MM.1S (cell line): ENCODE measurements around the gene OR2AE1.

Source experiments
- EZH2 ChIP-seq: fragments of 300-600 bp; sonication (generic); optimal IDR thresholded peaks from 2 replicates; pipeline ENCODE3; 2017; ENCODE audit warnings: low read depth, mild to moderate bottlenecking, antibody characterized with exemption, low read length, mixed read lengths
- EZH2phosphoT487 ChIP-seq: fragments of 300-600 bp; sonication (generic); IDR thresholded peaks from 2 replicates; pipeline ENCODE4 v1.6.1; 2018; ENCODE audit warnings: antibody characterized with exemption, low read length
- TF ChIP-seq, protein P1 (sequence below): fragments of 300-600 bp; sonication (generic); IDR thresholded peaks from 2 replicates; pipeline ENCODE4 v1.5.1; 2016; ENCODE audit warnings: antibody characterized with exemption, low read length, mixed read lengths

DNA sequence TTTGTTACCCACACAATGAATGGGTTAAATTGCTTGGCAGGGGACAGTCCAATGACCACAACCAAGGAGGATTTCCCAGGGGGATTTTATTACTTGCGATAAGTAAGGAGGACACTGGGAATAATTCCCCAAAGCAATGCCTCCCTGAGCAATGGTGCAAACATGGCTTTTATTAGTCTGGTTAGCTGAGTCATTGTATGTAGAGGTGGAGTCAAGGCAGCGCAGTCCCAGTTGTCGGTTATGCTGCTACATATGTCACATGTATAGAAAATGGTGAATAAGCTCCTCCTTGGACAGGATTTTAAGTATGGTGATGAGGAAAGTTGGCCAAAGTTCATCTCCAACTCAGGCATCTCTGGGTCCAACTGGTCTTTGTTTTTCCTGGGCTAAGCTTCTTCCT, 46.4 kb upstream of the OR2AE1 start:
- TF ChIP-seq, protein P1, sequence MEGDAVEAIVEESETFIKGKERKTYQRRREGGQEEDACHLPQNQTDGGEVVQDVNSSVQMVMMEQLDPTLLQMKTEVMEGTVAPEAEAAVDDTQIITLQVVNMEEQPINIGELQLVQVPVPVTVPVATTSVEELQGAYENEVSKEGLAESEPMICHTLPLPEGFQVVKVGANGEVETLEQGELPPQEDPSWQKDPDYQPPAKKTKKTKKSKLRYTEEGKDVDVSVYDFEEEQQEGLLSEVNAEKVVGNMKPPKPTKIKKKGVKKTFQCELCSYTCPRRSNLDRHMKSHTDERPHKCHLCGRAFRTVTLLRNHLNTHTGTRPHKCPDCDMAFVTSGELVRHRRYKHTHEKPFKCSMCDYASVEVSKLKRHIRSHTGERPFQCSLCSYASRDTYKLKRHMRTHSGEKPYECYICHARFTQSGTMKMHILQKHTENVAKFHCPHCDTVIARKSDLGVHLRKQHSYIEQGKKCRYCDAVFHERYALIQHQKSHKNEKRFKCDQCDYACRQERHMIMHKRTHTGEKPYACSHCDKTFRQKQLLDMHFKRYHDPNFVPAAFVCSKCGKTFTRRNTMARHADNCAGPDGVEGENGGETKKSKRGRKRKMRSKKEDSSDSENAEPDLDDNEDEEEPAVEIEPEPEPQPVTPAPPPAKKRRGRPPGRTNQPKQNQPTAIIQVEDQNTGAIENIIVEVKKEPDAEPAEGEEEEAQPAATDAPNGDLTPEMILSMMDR: no peak
- TF ChIP-seq EZH2phosphoT487 (no peak), EZH2 (no peak)
